GM12874 (cell line): ENCODE data around the gene PPM1L.

Experiments used
- CTCF ChIP-seq: IDR thresholded peaks from 2 replicates; pipeline ENCODE4 v1.5.1; 2011; ENCODE audit warnings: low read depth, mild to moderate bottlenecking, control low read depth, low read length, moderate library complexity; ENCODE audit not compliant: insufficient read depth

The PPM1L gene

GRCh38 chr3:160876643-160877042 is 120.6 kb downstream of the PPM1L start:
- no peak for TF ChIP-seq CTCF

GRCh38 chr3:160879859-160880258 is 123.8 kb downstream of the PPM1L start:
- TF ChIP-seq CTCF: no peak

- TF ChIP-seq CTCF: no peak
These were observed 127.3 kb downstream of the PPM1L start for GRCh38 chr3:160883373-160883772.

- no peak for TF ChIP-seq CTCF
These were observed 129.8 kb downstream of the PPM1L start for GRCh38 chr3:160885791-160886286.

GRCh38 chr3:160886421-160886820 is 130.4 kb downstream of the PPM1L start:
- no peak for TF ChIP-seq CTCF

GRCh38 chr3:160893207-160893606 is 137.2 kb downstream of the PPM1L start:
- TF ChIP-seq CTCF: no peak

- TF ChIP-seq CTCF: no peak
These were observed 148.7 kb downstream of the PPM1L start for GRCh38 chr3:160904691-160905090.
